HEK293 (cell line): ENCODE data around the gene FNTB.

Experiments
- CTCF ChIA-PET: fragments of 350-600 bp; formaldehyde crosslinking; extraction: SDS; loops from one replicate; lab custom pipeline; 2021; ENCODE audit warnings: antibody characterized with exemption; lab: Yijun Ruan, JAX
- POLR2A ChIA-PET: fragments of 300-600 bp; formaldehyde crosslinking; extraction: SDS; loops from one replicate; lab custom pipeline; 2020; ENCODE audit warnings: antibody characterized with exemption, inconsistent platforms; lab: Yijun Ruan, JAX
- H3K27ac ChIP-seq: fragments of 200-500 bp; sonication (Bioruptor generic); 2 replicates; pipeline ENCODE4 v1.5.1; 2014; ENCODE audit warnings: low read depth, low read length, control low read depth, inconsistent platforms; ENCODE audit errors: extremely low read depth
- H3K36me3 ChIP-seq, 2 experiments: fragments of 200-500 bp in 1 of 2; sonication (Bioruptor generic) in 1 of 2; 1 replicate in 1 of 2; 2 replicates in 1 of 2; pipeline ENCODE4 v1.5.1; 2014 to 2017; ENCODE audit warnings: inconsistent platforms in 2 of 2, low read length in 2 of 2; ENCODE audit not compliant: control insufficient read depth in 2 of 2, insufficient read depth in 1 of 2
- H3K4me1 ChIP-seq: fragments of 200-500 bp; sonication (Bioruptor generic); 2 replicates; pipeline ENCODE4 v1.5.1; 2014; ENCODE audit warnings: mild to moderate bottlenecking, low read length, inconsistent platforms; ENCODE audit not compliant: control insufficient read depth, insufficient read depth
- H3K4me3 ChIP-seq: 2 replicates; pipeline ENCODE4 v1.5.1; 2011; ENCODE audit warnings: low read depth, mild to moderate bottlenecking, control low read depth, low read length, moderate library complexity
- H3K9me3 ChIP-seq: fragments of 200-500 bp; sonication (Bioruptor generic); 2 replicates; pipeline ENCODE4 v1.5.1; 2014; ENCODE audit warnings: low read depth, low read length, inconsistent platforms; ENCODE audit not compliant: control insufficient read depth, insufficient read depth
- GFI1B ChIP-seq: fragments of 450-650 bp; formaldehyde crosslinking; IDR thresholded peaks from 2 replicates; pipeline ENCODE4 v1.5.1; 2016; ENCODE audit warnings: missing biosample characterization, missing genetic modification characterization
- GLIS1 ChIP-seq: fragments of 450-650 bp; formaldehyde crosslinking; IDR thresholded peaks from 2 replicates; pipeline ENCODE4 v1.5.1; 2016; ENCODE audit warnings: missing biosample characterization, missing genetic modification characterization
- KLF1 ChIP-seq: fragments of 450-650 bp; formaldehyde crosslinking; IDR thresholded peaks from 2 replicates; pipeline ENCODE4 v1.5.1; 2016; ENCODE audit warnings: missing biosample characterization, missing genetic modification characterization
- ZBTB17 ChIP-seq: fragments of 450-650 bp; formaldehyde crosslinking; IDR thresholded peaks from 2 replicates; pipeline ENCODE4 v1.5.1; 2016; ENCODE audit warnings: missing biosample characterization, missing genetic modification characterization
- ZEB2 ChIP-seq: fragments of 450-650 bp; formaldehyde crosslinking; IDR thresholded peaks from 2 replicates; pipeline ENCODE4 v1.5.1; 2016; ENCODE audit warnings: missing biosample characterization, missing genetic modification characterization
- ZNF501 ChIP-seq: fragments of 450-650 bp; formaldehyde crosslinking; IDR thresholded peaks from 2 replicates; pipeline ENCODE4 v1.5.1; 2016; ENCODE audit warnings: missing biosample characterization, missing genetic modification characterization
- ZNF629 ChIP-seq: fragments of 450-650 bp; formaldehyde crosslinking; IDR thresholded peaks from 2 replicates; pipeline ENCODE4 v1.5.1; 2017; ENCODE audit warnings: missing biosample characterization, missing genetic modification characterization
- ZNF654 ChIP-seq: fragments of 450-650 bp; formaldehyde crosslinking; IDR thresholded peaks from 2 replicates; pipeline ENCODE4 v1.5.1; 2016; ENCODE audit warnings: low read depth, missing biosample characterization, missing genetic modification characterization
- ZNF658 ChIP-seq: fragments of 450-650 bp; formaldehyde crosslinking; IDR thresholded peaks from 2 replicates; pipeline ENCODE4; 2016; ENCODE audit warnings: missing biosample characterization, missing genetic modification characterization
- TF ChIP-seq, protein P1 (sequence below): fragments of 450-650 bp; formaldehyde crosslinking; IDR thresholded peaks from 2 replicates; pipeline ENCODE4 v1.5.1; 2016; ENCODE audit warnings: missing biosample characterization, missing genetic modification characterization
- TF ChIP-seq, protein P2 (sequence below): fragments of 450-650 bp; formaldehyde crosslinking; IDR thresholded peaks from 2 replicates; pipeline ENCODE4 v1.5.1; 2016; ENCODE audit warnings: missing biosample characterization, missing genetic modification characterization
- TF ChIP-seq, protein P3 (sequence below): fragments of 450-650 bp; formaldehyde crosslinking; IDR thresholded peaks from 2 replicates; pipeline ENCODE4 v1.5.0; 2017; ENCODE audit warnings: missing biosample characterization, missing genetic modification characterization, borderline replicate concordance
- TF ChIP-seq, protein P4 (sequence below): fragments of 450-650 bp; formaldehyde crosslinking; IDR thresholded peaks from 2 replicates; pipeline ENCODE4 v1.5.1; 2016; ENCODE audit warnings: missing biosample characterization, missing genetic modification characterization
- TF ChIP-seq, protein P5 (sequence below): fragments of 450-650 bp; formaldehyde crosslinking; IDR thresholded peaks from 2 replicates; pipeline ENCODE4 v1.5.1; 2017; ENCODE audit warnings: missing biosample characterization, missing genetic modification characterization

The FNTB gene

DNA sequence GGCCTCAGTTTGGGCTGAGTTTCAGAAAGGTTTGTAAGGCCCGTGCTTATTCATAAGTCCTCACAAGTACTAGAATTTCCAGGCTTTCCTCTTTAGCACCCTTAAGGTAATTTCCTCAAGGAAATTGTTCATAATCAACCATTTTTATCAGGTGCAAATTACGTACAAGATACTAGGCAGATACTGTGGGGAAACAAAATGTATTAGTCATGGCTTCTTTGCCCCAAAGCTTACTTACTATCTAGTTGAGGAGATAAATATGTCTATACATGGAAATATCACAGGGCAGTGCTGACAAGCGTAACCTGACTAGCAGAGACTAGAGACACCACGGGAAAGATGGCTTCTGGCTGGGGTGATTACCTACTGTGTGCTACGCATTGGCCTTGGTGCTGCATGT, 93.1 kb downstream of the FNTB start (continued):
- TF ChIP-seq, protein P1, sequence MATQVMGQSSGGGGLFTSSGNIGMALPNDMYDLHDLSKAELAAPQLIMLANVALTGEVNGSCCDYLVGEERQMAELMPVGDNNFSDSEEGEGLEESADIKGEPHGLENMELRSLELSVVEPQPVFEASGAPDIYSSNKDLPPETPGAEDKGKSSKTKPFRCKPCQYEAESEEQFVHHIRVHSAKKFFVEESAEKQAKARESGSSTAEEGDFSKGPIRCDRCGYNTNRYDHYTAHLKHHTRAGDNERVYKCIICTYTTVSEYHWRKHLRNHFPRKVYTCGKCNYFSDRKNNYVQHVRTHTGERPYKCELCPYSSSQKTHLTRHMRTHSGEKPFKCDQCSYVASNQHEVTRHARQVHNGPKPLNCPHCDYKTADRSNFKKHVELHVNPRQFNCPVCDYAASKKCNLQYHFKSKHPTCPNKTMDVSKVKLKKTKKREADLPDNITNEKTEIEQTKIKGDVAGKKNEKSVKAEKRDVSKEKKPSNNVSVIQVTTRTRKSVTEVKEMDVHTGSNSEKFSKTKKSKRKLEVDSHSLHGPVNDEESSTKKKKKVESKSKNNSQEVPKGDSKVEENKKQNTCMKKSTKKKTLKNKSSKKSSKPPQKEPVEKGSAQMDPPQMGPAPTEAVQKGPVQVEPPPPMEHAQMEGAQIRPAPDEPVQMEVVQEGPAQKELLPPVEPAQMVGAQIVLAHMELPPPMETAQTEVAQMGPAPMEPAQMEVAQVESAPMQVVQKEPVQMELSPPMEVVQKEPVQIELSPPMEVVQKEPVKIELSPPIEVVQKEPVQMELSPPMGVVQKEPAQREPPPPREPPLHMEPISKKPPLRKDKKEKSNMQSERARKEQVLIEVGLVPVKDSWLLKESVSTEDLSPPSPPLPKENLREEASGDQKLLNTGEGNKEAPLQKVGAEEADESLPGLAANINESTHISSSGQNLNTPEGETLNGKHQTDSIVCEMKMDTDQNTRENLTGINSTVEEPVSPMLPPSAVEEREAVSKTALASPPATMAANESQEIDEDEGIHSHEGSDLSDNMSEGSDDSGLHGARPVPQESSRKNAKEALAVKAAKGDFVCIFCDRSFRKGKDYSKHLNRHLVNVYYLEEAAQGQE, result no peak

DNA sequence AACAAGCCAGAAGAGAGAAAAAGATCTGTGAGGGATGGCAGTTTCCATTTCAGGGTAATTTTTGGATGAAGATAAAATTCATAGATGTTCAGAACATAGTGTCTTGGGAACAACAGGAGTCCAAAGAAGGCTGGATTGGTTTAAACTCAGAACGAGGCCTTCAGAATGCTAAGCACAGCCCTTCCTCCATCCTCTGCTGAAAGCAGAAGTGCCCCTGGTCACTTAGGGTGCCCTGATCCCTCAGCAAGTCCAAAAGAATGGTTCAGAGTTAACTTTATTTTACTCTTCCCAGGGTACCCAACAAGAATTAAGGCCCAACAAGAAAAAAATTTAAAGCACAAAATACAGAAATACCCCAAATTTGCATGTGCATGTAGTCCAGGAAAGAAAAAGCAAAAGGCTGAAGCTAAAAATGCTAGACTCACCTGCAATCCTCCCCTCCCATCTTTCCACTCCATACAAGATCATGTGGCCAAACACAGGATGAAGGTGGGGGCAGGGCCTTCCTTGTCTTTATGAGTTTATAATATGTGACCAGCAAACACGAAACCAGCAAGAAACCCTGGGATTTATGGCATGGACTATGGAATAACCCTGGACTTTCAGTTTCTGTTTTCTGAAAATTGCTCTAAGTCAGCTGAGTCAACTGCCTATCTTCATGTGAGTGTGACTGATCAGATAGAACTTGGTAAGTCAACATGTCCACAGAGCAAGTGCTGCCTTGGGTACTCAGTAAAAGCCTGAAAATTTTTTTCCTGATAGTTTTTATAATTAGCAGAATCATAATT, 94.5 kb downstream of the FNTB start:
- ChIA-PET CTCF (no interaction called here), POLR2A (no interaction called here)
- TF ChIP-seq ZNF501 (tag by site-specific recombination), result no peak
- TF ChIP-seq ZEB2 (tag by site-specific recombination), result no peak
- TF ChIP-seq, protein P2, sequence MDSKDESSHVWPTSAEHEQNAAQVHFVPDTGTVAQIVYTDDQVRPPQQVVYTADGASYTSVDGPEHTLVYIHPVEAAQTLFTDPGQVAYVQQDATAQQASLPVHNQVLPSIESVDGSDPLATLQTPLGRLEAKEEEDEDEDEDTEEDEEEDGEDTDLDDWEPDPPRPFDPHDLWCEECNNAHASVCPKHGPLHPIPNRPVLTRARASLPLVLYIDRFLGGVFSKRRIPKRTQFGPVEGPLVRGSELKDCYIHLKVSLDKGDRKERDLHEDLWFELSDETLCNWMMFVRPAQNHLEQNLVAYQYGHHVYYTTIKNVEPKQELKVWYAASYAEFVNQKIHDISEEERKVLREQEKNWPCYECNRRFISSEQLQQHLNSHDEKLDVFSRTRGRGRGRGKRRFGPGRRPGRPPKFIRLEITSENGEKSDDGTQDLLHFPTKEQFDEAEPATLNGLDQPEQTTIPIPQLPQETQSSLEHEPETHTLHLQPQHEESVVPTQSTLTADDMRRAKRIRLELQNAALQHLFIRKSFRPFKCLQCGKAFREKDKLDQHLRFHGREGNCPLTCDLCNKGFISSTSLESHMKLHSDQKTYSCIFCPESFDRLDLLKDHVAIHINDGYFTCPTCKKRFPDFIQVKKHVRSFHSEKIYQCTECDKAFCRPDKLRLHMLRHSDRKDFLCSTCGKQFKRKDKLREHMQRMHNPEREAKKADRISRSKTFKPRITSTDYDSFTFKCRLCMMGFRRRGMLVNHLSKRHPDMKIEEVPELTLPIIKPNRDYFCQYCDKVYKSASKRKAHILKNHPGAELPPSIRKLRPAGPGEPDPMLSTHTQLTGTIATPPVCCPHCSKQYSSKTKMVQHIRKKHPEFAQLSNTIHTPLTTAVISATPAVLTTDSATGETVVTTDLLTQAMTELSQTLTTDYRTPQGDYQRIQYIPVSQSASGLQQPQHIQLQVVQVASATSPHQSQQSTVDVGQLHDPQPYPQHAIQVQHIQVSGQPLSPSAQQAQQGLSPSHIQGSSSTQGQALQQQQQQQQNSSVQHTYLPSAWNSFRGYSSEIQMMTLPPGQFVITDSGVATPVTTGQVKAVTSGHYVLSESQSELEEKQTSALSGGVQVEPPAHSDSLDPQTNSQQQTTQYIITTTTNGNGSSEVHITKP (tag by site-specific recombination), result no peak
- 0 out of 2 replicates have a peak, but pooled peaks have one; percentile 23 for TF ChIP-seq ZBTB17 (tag by site-specific recombination)
- no peak for TF ChIP-seq ZNF658 (tag by site-specific recombination)
- peaks cover 24 to 84% of the 10 kb centered on the region in 2 experiments for H3K36me3 ChIP-seq
- no peaks in the 10 kb centered on the region for H3K4me1 ChIP-seq
- H3K4me3 ChIP-seq, result no peak overlapping the region
- H3K9me3 ChIP-seq, result no peaks in the 10 kb centered on the region
- no peak overlapping the region for H3K27ac ChIP-seq

DNA sequence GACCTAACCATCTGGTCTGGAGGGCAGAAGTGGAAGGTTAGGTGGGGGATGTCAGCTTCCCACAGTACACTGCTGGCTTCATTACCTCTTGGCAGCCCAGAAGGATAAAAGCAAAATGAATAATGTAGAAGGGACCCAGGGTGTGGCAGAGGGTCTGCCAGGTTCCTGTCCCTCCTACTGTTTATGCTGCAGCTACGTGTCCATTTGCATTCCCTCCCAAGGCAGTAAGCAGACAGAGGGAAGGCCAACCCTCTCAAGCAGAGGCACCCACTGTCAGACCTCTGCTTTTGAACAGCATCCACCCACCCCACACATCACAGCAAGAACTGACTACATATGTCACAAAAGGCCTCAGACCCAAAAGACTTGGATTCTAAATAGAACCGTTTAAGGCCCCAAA, 96.2 kb downstream of the FNTB start:
- POLR2A ChIA-PET, result interaction anchor here (0.6 kb wide), 1 partner anchor 34 kb away, joined by 3 read pairs; no protein-coding TSS in a partner anchor
- H3K4me1 ChIP-seq, result no peaks in the 10 kb centered on the region
- no peaks in the 10 kb centered on the region for H3K9me3 ChIP-seq
- H3K4me3 ChIP-seq, result no peak overlapping the region
- CTCF ChIA-PET, result no interaction called here
- H3K36me3 ChIP-seq, result peaks cover 23 to 85% of the 10 kb centered on the region in 2 experiments
- H3K27ac ChIP-seq, result no peak overlapping the region
- TF ChIP-seq ZNF654 (tag by site-specific recombination) (no peak), ZBTB17 (tag by site-specific recombination) (no peak), GFI1B (tag by site-specific recombination) (no peak), ZNF629 (tag by site-specific recombination) (no peak), GLIS1 (tag by site-specific recombination) (no peak), KLF1 (tag by site-specific recombination) (no peak)
- TF ChIP-seq, protein P3, sequence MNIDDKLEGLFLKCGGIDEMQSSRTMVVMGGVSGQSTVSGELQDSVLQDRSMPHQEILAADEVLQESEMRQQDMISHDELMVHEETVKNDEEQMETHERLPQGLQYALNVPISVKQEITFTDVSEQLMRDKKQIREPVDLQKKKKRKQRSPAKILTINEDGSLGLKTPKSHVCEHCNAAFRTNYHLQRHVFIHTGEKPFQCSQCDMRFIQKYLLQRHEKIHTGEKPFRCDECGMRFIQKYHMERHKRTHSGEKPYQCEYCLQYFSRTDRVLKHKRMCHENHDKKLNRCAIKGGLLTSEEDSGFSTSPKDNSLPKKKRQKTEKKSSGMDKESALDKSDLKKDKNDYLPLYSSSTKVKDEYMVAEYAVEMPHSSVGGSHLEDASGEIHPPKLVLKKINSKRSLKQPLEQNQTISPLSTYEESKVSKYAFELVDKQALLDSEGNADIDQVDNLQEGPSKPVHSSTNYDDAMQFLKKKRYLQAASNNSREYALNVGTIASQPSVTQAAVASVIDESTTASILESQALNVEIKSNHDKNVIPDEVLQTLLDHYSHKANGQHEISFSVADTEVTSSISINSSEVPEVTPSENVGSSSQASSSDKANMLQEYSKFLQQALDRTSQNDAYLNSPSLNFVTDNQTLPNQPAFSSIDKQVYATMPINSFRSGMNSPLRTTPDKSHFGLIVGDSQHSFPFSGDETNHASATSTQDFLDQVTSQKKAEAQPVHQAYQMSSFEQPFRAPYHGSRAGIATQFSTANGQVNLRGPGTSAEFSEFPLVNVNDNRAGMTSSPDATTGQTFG (tag by site-specific recombination), result no peak
- TF ChIP-seq, protein P4, sequence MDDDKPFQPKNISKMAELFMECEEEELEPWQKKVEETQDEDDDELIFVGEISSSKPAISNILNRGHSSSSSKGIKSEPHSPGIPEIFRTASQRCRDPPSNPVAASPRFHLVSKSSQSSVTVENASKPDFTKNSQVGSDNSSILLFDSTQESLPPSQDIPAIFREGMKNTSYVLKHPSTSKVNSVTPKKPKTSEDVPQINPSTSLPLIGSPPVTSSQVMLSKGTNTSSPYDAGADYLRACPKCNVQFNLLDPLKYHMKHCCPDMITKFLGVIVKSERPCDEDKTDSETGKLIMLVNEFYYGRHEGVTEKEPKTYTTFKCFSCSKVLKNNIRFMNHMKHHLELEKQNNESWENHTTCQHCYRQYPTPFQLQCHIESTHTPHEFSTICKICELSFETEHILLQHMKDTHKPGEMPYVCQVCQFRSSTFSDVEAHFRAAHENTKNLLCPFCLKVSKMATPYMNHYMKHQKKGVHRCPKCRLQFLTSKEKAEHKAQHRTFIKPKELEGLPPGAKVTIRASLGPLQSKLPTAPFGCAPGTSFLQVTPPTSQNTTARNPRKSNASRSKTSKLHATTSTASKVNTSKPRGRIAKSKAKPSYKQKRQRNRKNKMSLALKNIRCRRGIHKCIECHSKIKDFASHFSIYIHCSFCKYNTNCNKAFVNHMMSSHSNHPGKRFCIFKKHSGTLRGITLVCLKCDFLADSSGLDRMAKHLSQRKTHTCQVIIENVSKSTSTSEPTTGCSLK (tag by site-specific recombination), result no peak
- TF ChIP-seq, protein P5, sequence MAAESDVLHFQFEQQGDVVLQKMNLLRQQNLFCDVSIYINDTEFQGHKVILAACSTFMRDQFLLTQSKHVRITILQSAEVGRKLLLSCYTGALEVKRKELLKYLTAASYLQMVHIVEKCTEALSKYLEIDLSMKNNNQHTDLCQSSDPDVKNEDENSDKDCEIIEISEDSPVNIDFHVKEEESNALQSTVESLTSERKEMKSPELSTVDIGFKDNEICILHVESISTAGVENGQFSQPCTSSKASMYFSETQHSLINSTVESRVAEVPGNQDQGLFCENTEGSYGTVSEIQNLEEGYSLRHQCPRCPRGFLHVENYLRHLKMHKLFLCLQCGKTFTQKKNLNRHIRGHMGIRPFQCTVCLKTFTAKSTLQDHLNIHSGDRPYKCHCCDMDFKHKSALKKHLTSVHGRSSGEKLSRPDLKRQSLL (tag by site-specific recombination), result no peak
